ENCODE measurements around the gene P2RX1. TPM values are rescaled to one million over a fixed set of nuclear protein-coding genes. Genes with fewer than 3 reads are reported as not detected.

Gene P2RX1
- total RNA-seq, 4 donors from 2014 or later = 1.2 to 13.0 (median 2.1) TPM

GRCh38 chr17:3885970-3886369 is 30.3 kb downstream of the P2RX1 start:
- H3K9me3 ChIP-seq = no peaks in the 10 kb centered on the region
- no peak for TF ChIP-seq CTCF (IDR thresholded peaks at IDR 0.05)
- TF ChIP-seq POLR2A (IDR thresholded peaks at IDR 0.05) = no peak
- DNase-seq = no peak
- intact Hi-C loops (cut with DNase I) = no loop called here
- no peaks in the 10 kb centered on the region for H3K27me3 ChIP-seq
- H3K27ac ChIP-seq = peak overlapping the region in 1 of 4 donors; percentile 52
- H3K36me3 ChIP-seq = peaks cover 0 to 45% (median 0%) of the 10 kb centered on the region in 3 donors
- H3K4me1 ChIP-seq = peaks cover 35 to 58% (median 52%) of the 10 kb centered on the region in 3 donors
- H3K4me3 ChIP-seq = no peak overlapping the region
- WGBS, 2 donors = 58 to 100% methylated on average over 1 to 3 of the region's 4 CpGs

GRCh38 chr17:3885271-3885670 is 31.0 kb downstream of the P2RX1 start:
- Histone ChIP-seq H3K36me3 (peaks cover 0 to 45% (median 0%) of the 10 kb centered on the region in 3 donors), H3K27me3 (no peaks in the 10 kb centered on the region), H3K27ac (peak overlapping the region in 1 of 4 donors; percentile 14), H3K9me3 (no peaks in the 10 kb centered on the region), H3K4me1 (peaks cover 28 to 51% (median 45%) of the 10 kb centered on the region in 3 donors), H3K4me3 (no peak overlapping the region)
- 65% methylated on average over 7 of the region's 14 CpGs; no CpG with 5 or more reads in 1 of the 2 donors for WGBS, 2 donors
- intact Hi-C loops (cut with DNase I) = no loop called here
- no peak for DNase-seq
- no peak for TF ChIP-seq POLR2A (IDR thresholded peaks at IDR 0.05)
- no peak for TF ChIP-seq CTCF (IDR thresholded peaks at IDR 0.05)

DNA sequence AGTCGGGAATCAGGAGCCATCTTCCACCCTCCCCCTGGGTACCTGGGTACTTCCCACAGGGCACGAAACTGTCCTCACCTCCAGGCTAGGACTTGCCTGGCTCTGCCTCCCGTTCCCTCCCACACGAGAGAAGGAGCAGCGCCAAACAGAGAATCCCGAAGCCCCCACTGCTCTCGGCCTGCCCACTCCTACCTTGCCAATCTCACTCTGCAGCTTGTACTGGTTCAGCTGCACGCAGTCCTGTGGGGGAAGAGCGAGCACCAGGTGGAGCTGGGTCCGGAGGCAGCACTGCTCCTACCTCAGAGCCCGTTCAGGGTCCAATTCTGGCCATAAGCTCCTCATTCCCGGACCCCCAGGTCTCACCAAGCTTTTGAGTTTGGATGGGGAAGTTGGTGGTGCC is 32.1 kb downstream of the P2RX1 start:
- Histone ChIP-seq H3K36me3 (peaks cover 0 to 55% (median 0%) of the 10 kb centered on the region in 3 donors), H3K4me3 (no peak overlapping the region), H3K9me3 (no peaks in the 10 kb centered on the region), H3K27ac (no peak overlapping the region), H3K27me3 (no peaks in the 10 kb centered on the region), H3K4me1 (peaks cover 17 to 51% (median 34%) of the 10 kb centered on the region in 3 donors)
- TF ChIP-seq CTCF (IDR thresholded peaks at IDR 0.05) = no peak
- no peak for TF ChIP-seq POLR2A (IDR thresholded peaks at IDR 0.05)
- 87 to 94% methylated on average over 3 to 6 of the region's 12 CpGs for WGBS, 2 donors
- DNase-seq = no peak
- intact Hi-C loops (cut with DNase I) = no loop called here

DNA sequence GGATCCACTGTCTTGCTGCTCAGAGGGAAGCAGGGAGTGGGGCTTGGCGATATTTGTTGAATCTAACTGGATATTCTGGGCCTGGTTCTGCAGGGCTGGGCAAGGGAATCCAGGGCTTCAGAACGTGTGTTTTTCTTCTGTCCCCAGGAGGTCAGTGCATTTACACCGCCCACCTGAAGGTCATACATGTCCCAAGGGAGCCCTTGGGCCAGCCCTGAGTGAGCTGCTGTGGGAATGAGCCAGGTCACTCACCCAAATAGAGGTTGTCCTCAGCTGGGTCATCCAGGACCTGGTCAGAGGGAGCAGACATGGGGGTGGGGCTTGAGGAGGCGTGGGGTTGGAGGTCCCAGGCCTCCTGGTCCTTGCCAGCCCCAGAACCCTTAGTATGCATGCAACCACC is 34.0 kb downstream of the P2RX1 start:
- 73 to 80% methylated on average over 3 of the region's 4 CpGs for WGBS, 2 donors
- Histone ChIP-seq H3K4me1 (peaks cover 3 to 36% (median 15%) of the 10 kb centered on the region in 3 donors), H3K36me3 (peaks cover 0 to 59% (median 0%) of the 10 kb centered on the region in 3 donors), H3K4me3 (no peak overlapping the region), H3K27me3 (no peaks in the 10 kb centered on the region), H3K27ac (no peak overlapping the region), H3K9me3 (no peaks in the 10 kb centered on the region)
- DNase-seq = no peak
- TF ChIP-seq CTCF (IDR thresholded peaks at IDR 0.05) = no peak
- no peak for TF ChIP-seq POLR2A (IDR thresholded peaks at IDR 0.05)
- intact Hi-C loops (cut with DNase I) = no loop called here

DNA sequence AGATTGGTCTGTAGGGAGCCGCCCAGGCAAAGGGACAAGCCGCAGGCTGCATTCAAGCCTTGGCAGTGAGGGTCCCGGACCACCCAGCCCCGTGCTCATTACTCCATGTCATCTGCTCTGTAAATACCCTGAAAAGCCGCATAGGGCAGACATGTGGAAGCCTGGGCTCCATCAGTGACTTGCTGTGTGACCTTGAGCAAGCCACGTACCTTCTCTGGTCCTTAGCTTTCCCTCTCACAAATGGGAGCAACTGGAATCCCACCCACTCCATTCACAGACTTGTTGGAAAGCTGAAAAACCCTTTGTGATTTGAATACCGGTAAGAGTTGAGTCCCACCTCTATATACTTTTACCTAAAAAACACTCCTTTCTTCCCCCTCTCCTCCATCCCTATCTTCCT is 35.3 kb downstream of the P2RX1 start:
- peaks cover 4 to 72% (median 4%) of the 10 kb centered on the region in 3 donors for H3K36me3 ChIP-seq
- no peaks in the 10 kb centered on the region for H3K9me3 ChIP-seq
- H3K4me3 ChIP-seq = no peak overlapping the region
- H3K4me1 ChIP-seq = peaks cover 0 to 23% (median 3%) of the 10 kb centered on the region in 3 donors
- intact Hi-C loops (cut with DNase I) = no loop called here
- no peaks in the 10 kb centered on the region for H3K27me3 ChIP-seq
- no peak overlapping the region for H3K27ac ChIP-seq
- TF ChIP-seq POLR2A (IDR thresholded peaks at IDR 0.05) = no peak
- TF ChIP-seq CTCF (IDR thresholded peaks at IDR 0.05) = no peak
- 85 to 92% methylated on average over 7 of the region's 7 CpGs for WGBS, 2 donors
- no peak for DNase-seq

All from esophagus squamous epithelium (tissue), 5 donors.